Measurements from ENCODE around the gene PRDM2. TPM values are rescaled to one million over a fixed set of nuclear protein-coding genes. Genes with fewer than 3 reads are reported as not detected.
"Not testable (repeated sequence)": the region's sequence is repeated elsewhere in the genome, so short reads cannot be mapped to it uniquely, and the experiment has no call there.

The PRDM2 gene
- total RNA-seq, 2 donors from 2014 or later, result 27.8 to 38.9 TPM

DNA sequence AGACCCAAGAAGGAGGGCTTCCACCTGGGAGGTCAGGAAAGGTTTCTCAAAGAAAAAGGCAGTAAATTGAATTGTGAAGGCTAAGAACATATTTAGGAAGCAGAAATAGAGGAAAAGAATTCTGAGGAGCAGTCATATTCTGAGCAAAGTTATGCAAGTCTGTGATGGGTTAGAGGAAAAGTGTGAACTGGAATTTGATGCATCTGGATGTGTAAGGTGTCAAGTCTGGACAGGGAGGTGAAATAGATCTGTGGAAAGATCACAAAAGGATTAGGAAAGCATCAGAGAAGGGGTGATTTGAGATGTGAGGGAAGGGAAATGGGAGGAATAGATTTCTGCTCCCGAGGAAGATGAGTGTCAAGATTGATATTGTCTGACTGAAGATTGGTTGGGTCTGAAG is 18.1 kb upstream of the PRDM2 start:
- no peaks in the 10 kb centered on the region for H3K9me3 ChIP-seq
- WGBS, result 59% methylated on average over 1 of the region's 1 CpG
- TF ChIP-seq POLR2AphosphoS5 (IDR thresholded peaks at IDR 0.05), result no peak
- TF ChIP-seq POLR2A (IDR thresholded peaks at IDR 0.05), result no peak
- TF ChIP-seq, protein P1, sequence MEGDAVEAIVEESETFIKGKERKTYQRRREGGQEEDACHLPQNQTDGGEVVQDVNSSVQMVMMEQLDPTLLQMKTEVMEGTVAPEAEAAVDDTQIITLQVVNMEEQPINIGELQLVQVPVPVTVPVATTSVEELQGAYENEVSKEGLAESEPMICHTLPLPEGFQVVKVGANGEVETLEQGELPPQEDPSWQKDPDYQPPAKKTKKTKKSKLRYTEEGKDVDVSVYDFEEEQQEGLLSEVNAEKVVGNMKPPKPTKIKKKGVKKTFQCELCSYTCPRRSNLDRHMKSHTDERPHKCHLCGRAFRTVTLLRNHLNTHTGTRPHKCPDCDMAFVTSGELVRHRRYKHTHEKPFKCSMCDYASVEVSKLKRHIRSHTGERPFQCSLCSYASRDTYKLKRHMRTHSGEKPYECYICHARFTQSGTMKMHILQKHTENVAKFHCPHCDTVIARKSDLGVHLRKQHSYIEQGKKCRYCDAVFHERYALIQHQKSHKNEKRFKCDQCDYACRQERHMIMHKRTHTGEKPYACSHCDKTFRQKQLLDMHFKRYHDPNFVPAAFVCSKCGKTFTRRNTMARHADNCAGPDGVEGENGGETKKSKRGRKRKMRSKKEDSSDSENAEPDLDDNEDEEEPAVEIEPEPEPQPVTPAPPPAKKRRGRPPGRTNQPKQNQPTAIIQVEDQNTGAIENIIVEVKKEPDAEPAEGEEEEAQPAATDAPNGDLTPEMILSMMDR (IDR thresholded peaks at IDR 0.05), result no peak
- no peaks in the 10 kb centered on the region for H3K27me3 ChIP-seq (replicated peaks; ENCODE audit: insufficient read depth)
- no peaks in the 10 kb centered on the region for H3K4me1 ChIP-seq (replicated peaks)
- no peak overlapping the region for H3K4me3 ChIP-seq
- intact Hi-C loops (cut with DNase I), result no loop called here
- H3K27ac ChIP-seq, result no peak overlapping the region
- DNase-seq (ENCODE audit: low spot score), result no peak
- H3K36me3 ChIP-seq, result no peaks in the 10 kb centered on the region

DNA sequence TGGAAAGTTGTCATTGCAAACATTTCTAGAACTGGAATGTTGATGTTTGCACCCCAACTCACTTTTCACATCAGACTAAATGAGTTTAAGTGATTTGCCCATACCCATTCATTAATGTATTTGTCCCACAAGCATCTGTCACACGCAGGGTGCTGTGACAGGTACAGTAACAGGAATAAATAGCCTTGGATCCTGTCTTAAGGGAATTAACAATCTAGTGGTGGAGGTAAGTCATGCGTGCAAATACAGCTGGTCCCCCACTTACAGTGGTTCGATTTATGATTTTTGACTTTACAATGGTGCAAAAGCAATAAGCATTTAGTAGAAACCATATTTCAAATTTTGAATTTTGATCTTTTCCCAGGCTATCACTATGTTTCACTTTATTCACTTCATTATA is 17.5 kb upstream of the PRDM2 start:
- H3K27ac ChIP-seq, result no peak overlapping the region
- 80% methylated on average over 3 of the region's 3 CpGs for WGBS
- no peaks in the 10 kb centered on the region for H3K27me3 ChIP-seq (replicated peaks; ENCODE audit: insufficient read depth)
- no peak for DNase-seq (ENCODE audit: low spot score)
- no peaks in the 10 kb centered on the region for H3K9me3 ChIP-seq
- intact Hi-C loops (cut with DNase I), result no loop called here
- H3K4me1 ChIP-seq (replicated peaks), result no peaks in the 10 kb centered on the region
- TF ChIP-seq POLR2A (IDR thresholded peaks at IDR 0.05) (no peak), POLR2AphosphoS5 (IDR thresholded peaks at IDR 0.05) (no peak)
- TF ChIP-seq, protein P1 (IDR thresholded peaks at IDR 0.05), result no peak
- H3K36me3 ChIP-seq, result no peaks in the 10 kb centered on the region
- H3K4me3 ChIP-seq, result no peak overlapping the region

DNA sequence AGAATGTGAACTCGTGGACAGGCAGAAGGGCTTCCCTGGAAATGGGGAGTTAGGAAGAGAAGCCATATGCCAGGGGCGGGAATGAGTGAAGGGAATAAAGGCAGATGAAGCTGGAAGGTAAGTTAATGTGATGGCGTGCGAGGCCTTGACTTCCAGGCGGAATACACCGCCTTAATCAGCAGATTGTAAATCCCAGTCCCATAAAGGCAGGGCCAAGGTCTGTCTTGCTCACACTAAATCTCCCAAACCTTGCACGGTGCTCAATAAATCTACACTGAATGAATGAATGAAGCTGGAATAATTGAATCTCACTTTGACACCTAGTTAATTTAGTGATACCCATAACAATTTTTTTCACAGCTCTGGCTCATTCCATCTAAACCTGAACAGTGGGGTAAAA is 16.8 kb upstream of the PRDM2 start:
- intact Hi-C loops (cut with DNase I), result no loop called here
- Histone ChIP-seq H3K36me3 (no peaks in the 10 kb centered on the region), H3K4me1 (replicated peaks) (no peaks in the 10 kb centered on the region), H3K9me3 (no peaks in the 10 kb centered on the region), H3K27ac (no peak overlapping the region), H3K27me3 (replicated peaks; ENCODE audit: insufficient read depth) (no peaks in the 10 kb centered on the region), H3K4me3 (no peak overlapping the region)
- DNase-seq (ENCODE audit: low spot score), result no peak
- TF ChIP-seq, protein P1 (IDR thresholded peaks at IDR 0.05), result no peak
- no peak for TF ChIP-seq POLR2A (IDR thresholded peaks at IDR 0.05)
- TF ChIP-seq POLR2AphosphoS5 (IDR thresholded peaks at IDR 0.05), result no peak
- WGBS, result 83% methylated on average over 7 of the region's 7 CpGs

DNA sequence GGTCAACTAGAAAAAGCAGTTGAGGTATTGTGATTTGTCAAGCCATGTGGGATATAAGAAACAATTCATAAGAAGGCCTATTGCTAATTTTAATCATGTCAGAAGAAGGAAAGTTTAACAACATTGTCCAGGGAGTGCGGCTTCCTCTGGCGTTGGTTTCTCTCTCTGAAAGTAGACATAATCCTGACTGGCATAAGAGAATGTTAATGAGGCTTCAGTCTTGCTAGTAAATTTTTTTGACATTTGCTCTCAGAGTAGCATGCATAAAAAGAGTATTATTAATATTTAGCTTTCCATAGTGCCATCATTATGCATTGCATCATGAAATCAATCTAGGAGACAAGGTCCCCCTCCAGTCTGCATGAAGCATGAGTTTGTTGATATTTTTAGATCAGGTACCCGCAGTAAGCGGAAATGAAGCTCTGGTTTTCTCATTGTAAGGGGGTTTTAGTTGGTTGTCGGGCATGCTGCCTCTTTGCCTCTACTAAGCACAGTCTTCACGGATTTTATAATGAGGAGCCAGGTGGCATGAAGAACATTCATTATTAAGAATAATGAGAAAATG is 12.8 kb upstream of the PRDM2 start:
- H3K4me1 ChIP-seq (replicated peaks), result no peaks in the 10 kb centered on the region
- TF ChIP-seq, protein P1 (IDR thresholded peaks at IDR 0.05), result no peak
- no peak for TF ChIP-seq POLR2A (IDR thresholded peaks at IDR 0.05)
- TF ChIP-seq POLR2AphosphoS5 (IDR thresholded peaks at IDR 0.05), result no peak
- intact Hi-C loops (cut with DNase I), result no loop called here
- H3K4me3 ChIP-seq, result no peak overlapping the region
- DNase-seq (ENCODE audit: low spot score), result no peak
- no peaks in the 10 kb centered on the region for H3K36me3 ChIP-seq
- no peaks in the 10 kb centered on the region for H3K9me3 ChIP-seq
- H3K27me3 ChIP-seq (replicated peaks; ENCODE audit: insufficient read depth), result no peaks in the 10 kb centered on the region
- 85% methylated on average over 6 of the region's 6 CpGs for WGBS
- H3K27ac ChIP-seq, result no peak overlapping the region

DNA sequence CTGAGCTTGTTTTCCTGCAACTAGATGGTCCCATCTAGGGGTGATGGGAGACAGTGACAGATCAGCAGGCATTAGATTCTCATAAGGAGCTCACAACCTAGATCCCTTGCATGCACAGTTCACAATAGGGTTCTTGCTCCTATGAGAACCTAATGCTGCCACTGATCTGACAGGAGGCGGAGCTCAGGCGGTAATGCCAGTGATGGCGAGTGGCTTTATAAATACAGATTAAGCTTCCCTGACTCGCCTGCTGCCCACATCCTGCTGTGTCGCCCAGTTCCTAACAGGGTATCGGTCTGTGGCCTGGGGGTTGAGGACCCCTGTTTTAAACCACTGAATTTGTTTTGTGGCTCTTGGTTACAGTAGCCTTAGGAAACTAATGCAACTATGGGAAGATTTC is 6.9 kb upstream of the PRDM2 start:
- WGBS, result 63% methylated on average over 6 of the region's 6 CpGs
- H3K27me3 ChIP-seq (replicated peaks; ENCODE audit: insufficient read depth); H3K36me3 ChIP-seq; H3K27ac ChIP-seq; DNase-seq (ENCODE audit: low spot score); H3K9me3 ChIP-seq; H3K4me3 ChIP-seq; H3K4me1 ChIP-seq (replicated peaks); intact Hi-C loops (cut with DNase I): not testable (repeated sequence)
